Cardiac fibroblast (primary cell): ENCODE results near the gene TMEM161A.
"Not testable (repeated sequence)": the region's sequence is repeated elsewhere in the genome, so short reads cannot be mapped to it uniquely, and the experiment has no call there.

ENCODE experiments used
- DNase-seq, 2 donors: peaks; one replicate each; pipeline versions ENCODE4 v3.0.0 to v3.0.0-alpha.2; 2010; ENCODE audit warnings: low read depth in 2 of 2
- H3K4me3 ChIP-seq, 2 donors: replicated peaks in 1 of 2; 1 replicate in 1 of 2; 2 replicates in 1 of 2; pipeline ENCODE4 v1.5.1; 2011; ENCODE audit warnings: low read depth in 2 of 2, low read length in 2 of 2, mild to moderate bottlenecking in 2 of 2, moderate library complexity in 1 of 2
- TF ChIP-seq, protein P1 (sequence below): IDR thresholded peaks from one replicate; pipeline ENCODE4 v1.5.1; 2011; ENCODE audit warnings: low read depth, mild to moderate bottlenecking, low read length, inconsistent platforms

Gene TMEM161A

DNA sequence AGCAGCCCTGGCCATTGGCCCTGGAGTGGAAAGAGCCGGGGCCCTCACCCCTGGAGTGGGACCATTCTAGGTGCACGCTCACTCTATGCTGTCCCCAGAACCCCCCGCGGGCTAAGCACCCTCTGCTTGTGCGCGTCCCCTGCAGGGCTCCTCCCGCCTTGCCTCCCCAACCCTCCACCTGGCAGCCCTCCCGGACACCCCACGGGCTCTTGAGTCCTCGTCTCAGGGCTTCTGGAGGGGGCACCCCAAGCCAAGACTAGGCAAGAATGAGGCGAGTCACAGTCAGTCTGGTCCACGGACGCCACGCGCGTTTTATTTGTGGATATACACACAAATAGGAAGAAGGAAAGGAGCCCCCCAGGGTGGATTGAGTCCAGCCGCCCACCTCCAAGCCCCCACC lies 7.0 kb upstream of the TMEM161A start:
- no peak overlapping the region for H3K4me3 ChIP-seq
- DNase-seq: no peak
- TF ChIP-seq, protein P1, sequence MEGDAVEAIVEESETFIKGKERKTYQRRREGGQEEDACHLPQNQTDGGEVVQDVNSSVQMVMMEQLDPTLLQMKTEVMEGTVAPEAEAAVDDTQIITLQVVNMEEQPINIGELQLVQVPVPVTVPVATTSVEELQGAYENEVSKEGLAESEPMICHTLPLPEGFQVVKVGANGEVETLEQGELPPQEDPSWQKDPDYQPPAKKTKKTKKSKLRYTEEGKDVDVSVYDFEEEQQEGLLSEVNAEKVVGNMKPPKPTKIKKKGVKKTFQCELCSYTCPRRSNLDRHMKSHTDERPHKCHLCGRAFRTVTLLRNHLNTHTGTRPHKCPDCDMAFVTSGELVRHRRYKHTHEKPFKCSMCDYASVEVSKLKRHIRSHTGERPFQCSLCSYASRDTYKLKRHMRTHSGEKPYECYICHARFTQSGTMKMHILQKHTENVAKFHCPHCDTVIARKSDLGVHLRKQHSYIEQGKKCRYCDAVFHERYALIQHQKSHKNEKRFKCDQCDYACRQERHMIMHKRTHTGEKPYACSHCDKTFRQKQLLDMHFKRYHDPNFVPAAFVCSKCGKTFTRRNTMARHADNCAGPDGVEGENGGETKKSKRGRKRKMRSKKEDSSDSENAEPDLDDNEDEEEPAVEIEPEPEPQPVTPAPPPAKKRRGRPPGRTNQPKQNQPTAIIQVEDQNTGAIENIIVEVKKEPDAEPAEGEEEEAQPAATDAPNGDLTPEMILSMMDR: no peak

DNA sequence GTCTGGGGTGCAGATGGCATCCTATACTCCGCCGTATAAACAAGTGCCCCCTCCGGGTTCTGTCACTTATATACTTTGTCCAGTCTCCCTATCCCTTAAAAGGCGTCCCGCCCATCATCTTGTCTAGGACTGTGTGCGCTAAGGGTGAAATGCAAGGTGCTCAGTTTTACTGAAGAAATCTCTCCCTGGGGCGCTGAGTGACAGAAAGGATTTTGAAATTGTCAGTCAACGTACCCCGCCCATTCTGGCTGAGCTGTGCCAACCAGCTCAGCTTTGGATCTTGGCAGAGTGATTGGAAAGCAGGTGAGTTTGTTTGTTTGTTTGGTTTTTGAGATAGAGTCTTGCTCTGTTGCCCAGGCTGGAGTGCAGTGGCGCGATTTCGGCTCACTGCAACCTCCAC lies 4.1 kb upstream of the TMEM161A start:
- TF ChIP-seq, protein P1: no peak
- DNase-seq: no peak
- no peak overlapping the region for H3K4me3 ChIP-seq

DNA sequence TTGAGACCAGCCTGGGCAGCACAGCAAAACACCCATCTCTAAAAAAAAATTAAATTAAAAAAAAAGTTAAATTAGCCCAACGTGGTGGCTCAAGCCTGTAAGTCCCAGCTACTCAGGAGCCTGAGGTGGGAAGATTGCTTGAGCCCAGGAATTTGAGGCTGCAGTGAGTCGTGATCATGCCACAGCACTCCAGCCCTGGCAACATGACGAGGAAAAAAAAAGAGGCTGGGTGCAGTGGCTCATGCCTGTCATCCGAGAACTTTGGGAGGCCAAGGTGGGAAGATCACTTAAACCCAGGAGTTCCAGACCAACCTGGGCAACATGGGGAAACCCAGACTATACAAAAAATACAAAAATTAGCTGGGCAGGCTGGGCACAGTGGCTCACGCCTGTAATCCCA lies 2.2 kb upstream of the TMEM161A start:
- no peak overlapping the region for H3K4me3 ChIP-seq
- TF ChIP-seq, protein P1: no peak
- DNase-seq: no peak

DNA sequence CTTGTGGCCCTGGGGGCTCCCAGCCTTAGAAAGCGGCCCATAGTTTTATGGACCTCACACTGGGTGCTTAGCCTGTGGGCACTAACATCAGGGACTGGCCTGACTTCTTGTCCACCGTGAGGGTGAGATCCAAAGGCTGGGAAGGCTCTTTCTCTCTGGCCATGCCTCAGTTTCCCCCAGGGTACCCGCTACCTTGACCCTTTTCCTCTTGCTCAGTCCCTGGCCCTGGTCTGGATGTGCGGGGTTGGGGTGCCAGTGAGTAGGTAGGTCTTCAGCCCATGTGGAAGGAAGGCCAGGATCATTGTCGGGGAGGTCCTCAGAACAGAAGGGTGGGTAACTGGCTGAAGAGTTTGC lies 1.6 kb upstream of the TMEM161A start:
- no peak overlapping the region for H3K4me3 ChIP-seq
- TF ChIP-seq, protein P1: no peak
- no peak for DNase-seq

DNA sequence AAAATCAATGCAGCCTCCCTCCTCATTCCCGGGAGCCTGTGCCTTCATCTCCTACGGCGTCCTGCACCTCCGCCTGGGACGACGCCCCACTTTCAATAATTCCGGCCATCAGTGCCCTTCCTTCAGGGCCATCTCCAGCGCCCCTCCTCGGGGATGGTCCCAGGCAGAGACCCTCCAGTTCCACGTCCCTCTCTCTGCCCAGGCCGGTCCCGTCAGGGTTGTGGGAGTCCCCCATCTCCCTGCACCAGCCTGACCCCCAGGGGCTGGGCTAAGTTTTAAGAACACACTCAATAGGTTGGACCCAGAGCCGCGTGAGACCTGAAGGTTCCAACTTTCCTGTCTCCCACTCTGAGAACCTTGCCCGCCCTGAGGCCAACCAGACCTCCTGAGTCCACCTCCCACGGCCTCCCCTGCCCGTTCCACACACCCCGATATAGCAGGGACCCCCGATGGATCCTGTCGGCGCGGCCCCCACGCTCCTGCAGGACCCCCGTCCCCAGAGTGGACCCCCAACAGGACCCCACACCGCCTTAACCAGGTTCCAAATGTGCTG lies 646 bp downstream of the TMEM161A start:
- H3K4me3 ChIP-seq: peak overlapping the region; percentile 78 to 93
- TF ChIP-seq, protein P1: no peak
- peak in 1 of 2 donors; percentile 15 for DNase-seq

DNA sequence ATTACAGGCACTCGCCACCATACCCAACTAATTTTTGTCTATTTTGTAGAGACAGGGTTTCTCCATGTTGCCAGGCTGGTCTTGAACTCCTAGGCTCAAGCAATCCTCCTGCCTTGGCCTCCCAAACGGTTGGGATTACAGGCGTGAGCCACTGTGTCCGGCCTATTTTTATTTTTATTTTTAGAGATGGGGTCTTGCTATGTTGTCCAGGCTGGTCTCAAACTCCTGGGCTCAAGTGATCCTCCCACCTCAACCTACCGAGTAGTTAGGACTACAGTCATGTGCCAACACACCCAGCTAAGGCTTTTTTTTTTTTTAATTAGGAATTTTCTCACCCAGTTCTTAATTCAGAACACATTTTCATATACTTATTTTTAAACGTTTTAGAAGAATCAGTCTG lies 2.6 kb downstream of the TMEM161A start:
- DNase-seq, H3K4me3 ChIP-seq: not testable (repeated sequence)

DNA sequence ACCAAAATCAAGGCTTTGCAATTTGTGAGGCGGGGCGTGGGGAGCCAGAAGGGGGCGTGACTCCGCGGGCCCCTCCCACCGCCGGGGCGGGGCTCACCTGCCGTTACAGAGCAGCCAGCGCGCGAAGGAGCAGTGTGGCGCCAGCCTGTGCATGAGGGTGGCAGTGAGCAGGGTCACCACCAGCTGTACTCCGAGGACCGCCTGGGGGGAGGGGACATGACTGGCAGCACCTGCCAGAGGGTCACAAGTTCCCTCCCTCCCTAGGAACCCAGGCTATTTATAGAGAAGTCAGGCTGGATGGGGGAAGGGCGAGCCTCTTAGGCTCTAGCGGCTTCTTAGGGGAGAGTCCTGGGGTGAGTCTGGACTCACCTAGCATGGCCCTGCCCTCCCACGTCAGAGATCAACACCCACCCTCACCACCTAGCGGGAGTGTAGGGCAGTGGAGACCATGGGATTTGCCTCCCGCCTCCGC lies 3.6 kb downstream of the TMEM161A start:
- TF ChIP-seq, protein P1: no peak
- DNase-seq: no peak
- no peak overlapping the region for H3K4me3 ChIP-seq
